HG03521 (cell line): Measurements from ENCODE around the gene EHMT1.

Experiments used
- ATAC-seq: cut with Tn5 transposase; IDR thresholded peaks from one replicate; pipeline ENCODE4 v1.9.1; 2021; ENCODE audit warnings: mild to moderate bottlenecking, moderate library complexity; ENCODE audit not compliant: unreplicated experiment

EHMT1 gene

DNA sequence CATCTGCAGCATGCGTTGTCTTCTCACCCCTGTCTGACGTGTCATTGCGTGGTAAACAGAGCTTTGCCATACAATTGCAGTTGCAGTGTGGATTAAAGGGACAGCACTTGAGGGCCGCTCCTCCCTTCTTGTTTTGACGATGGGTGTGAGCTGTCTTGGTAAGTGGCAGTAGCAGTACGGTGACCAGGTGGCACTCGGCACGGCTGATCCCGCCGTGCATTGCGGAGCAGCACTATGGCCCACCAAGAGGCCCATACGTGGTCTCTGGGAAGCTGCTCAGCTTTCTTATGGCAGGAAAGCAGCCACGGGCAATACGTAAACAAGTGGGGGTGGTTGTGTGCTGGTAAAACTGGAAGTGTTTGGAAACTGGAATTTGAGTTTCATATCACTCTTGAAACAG is 25.1 kb downstream of the EHMT1 start:
- ATAC-seq = no peak

DNA sequence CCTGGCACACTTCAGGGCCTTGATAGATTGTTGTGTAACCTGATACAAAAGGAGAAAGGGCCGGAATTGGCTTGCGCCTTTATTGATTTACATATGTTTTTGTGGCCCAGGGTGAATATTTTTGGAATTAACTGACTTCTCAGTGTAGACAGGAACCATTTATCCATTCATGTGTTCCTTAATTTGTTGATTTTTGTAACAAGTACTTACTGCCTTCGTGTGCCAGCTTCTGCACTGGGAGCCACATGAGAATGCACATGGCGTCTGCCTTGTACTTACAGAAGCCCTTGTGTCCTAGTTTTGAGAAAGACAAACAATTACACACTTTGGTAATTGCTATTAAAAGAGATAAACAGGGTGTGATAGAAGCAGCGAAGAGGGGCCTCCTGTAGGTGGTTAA is 26.4 kb downstream of the EHMT1 start:
- no peak for ATAC-seq

DNA sequence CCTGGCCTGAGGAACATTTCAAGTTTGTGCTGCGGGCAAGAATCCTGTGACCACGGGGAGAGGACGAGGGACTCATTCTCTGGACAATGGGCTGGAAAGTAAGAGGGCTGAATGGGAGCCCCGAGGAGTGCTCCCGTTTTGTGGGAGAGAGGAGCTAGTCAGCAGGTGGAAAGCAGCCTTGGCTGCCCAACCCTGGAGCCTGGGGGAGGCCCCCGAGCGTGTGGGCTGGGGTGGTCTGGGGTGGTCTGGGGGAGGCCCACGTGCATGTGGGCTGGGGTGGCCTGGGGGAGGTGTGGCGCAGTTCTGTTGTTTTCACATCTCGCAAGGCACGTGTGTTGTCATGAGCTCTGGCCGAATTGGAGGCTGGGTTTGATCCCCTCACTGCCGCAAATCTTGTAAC is 27.5 kb downstream of the EHMT1 start:
- no peak for ATAC-seq

DNA sequence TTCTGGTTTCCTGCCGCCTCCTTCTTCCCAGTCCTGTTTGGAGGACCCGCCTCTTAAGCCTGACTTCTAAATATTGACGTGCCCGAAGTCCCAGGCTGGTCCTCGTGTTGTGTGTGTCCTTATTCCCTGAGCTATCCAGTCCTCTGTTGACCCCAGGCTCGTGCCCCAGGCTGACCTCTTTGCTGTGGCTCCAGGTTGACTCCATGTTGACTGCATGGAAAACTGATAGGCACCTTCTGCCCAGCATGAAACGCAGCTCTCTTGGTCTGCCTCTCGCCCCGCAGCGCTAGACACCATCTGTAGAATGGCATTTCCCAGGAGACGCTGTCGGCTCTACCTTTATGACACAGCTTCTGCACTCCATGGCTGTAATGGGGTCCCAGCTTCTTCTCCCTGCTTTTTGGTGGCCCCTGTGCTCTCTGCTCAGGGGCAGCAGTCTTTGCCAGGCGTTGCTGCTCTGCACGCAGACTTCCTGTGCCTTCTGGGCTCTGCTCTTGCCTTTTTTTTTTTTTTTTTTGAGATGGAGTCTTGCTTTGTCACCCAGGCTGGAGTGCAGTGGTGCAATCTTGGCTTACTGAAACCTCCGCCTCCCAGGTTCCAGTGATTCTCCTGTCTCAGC is 28.4 kb downstream of the EHMT1 start:
- ATAC-seq = no peak

DNA sequence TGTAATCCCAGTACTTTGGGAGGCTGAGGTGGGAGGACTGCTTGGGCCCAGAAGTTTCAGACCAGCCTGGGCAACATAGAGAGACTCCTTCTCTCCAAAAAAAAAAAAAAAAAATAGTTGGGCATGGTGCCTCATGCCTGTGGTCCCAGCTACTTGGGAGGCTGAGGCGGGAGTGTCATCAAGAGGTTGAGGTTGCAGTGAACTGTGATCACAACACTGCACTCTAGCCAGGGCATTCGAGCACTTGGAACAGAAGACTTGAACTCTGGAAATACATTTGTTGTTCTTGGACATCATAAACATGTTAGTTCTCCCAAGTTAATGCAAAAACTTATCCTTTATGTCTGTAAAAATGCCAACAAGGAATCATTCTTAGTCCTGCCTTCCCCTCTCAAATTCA is 29.6 kb downstream of the EHMT1 start:
- ATAC-seq = no peak

DNA sequence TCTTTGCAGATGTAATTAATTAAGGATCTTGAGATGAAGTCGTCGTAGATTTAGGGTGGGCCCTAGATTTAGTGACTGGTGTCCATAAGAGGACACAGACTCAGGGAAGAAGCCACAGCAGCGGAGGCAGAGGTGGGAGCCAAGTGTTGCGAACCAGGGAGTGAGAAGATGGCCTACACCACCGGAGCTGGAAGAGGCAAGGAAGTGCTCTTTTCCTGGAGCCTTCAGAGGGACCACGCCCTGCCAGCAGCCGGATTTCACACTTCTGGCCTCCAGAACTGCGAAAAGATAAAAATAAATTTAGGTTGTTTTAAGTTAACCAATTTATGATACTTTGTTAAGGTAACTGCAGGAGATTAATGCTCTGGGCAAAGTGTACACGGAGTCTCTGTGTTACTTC is 30.7 kb downstream of the EHMT1 start:
- no peak for ATAC-seq

DNA sequence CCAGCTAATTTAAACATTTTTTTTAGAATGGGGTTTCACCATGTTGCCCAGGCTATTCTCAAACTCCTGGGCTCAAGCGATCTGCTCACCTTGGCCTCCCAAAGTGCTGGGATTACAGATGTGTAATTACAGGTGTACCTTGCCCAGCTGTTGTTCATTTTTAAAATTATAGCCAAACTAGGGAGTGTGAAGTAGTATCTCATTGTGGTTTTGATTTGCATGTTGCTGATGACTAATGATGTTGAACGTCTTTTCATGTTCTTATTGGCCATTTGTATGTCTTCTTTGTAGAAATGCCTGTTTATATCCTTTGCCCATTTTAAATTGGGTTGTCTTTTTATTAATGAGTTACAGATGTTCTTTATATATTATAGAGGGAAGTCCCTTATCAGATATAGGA is 31.5 kb downstream of the EHMT1 start:
- no peak for ATAC-seq

DNA sequence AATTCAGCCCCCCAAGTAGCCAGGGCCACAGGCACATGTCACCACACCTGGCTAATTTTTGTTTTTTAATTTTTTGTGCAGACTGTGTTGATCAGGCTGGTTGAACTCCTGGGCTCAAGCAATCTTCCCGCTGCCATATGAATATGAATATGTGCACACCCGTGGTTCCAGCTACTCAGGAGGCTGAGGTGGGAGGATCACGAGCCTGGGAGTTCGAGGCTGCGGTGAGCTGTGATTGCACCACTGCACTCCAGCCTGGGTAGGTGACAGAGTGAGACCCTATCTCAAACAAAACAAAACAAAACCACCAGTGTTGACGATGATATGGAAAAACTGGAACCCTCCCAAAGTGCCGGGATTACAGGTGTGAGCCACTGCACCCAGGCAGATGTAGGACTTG is 32.0 kb downstream of the EHMT1 start:
- no peak for ATAC-seq

DNA sequence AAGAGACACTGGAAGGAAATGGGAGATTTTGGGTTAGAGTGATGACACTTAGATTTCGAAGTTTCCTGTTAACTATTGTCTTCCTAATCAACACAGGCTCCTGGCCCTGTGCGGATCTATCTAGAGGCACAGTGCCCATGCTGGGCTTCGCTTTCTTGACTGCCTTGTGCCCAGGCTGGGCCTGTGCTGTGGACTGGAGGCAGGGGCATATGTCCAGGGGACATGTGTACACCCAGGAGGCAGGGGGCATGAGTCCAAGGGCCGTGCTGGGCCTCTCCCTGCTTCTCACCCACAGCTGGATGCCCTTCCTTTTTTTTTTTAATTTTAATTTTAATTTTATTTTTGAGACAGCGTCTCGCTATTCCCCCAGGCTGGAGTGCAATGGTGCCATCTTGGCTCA is 37.6 kb downstream of the EHMT1 start:
- no peak for ATAC-seq

DNA sequence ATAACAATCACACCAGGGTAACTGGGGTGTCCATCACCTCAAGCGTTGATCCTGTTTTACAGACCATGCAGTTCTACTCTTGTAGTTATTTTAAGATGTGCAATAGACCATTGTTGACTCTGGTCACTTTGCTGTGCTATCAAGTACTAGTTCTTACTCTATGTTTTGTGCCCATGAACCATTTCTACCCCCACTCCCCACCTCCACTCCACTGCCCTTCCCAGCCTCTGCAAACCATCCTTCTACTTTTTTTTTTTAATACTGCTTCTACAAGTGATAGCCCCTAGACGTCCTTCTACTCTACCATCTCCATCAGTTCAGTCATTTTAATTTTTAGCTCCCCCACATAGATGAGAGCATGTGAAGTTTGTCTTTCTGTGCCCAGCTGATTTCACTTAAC is 38.8 kb downstream of the EHMT1 start:
- ATAC-seq = no peak

DNA sequence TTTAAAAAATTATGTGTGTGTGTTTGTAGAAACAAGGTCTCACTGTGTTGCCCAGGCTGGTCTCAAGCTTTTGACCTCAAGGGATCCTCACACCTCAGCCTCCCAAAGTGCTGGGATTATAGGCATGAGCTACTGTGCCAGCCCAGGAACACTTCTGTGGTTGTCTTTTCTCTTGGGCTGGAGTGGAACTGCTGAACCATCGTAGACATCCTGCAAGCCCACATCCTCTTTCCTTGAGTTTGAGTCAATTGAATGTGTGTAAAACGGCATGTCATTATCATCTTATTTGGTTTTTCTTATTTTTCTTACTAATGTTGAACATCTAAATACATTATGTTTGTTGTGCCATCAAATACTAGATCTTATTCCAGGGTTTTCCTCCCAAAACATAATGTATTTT is 40.0 kb downstream of the EHMT1 start:
- no peak for ATAC-seq

DNA sequence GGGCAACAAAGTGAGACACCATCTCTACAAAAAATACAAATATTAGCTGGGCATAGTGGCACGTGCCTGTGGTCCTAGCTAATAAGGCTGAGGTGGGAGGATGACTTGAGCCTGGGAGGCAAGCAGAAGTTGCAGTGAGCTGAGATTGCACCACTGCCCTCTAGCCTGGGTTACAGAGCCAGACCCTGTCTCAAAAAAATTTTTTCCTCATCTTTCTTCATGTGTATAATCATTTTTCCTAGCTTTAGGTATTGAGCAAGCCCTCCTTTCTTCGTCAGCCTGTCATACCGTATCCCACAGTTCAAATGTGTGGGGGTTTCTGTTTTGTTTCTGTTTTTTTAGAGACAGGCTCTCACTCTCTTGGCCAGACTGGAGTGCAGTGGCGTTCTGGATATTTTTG is 41.3 kb downstream of the EHMT1 start:
- ATAC-seq = no peak

DNA sequence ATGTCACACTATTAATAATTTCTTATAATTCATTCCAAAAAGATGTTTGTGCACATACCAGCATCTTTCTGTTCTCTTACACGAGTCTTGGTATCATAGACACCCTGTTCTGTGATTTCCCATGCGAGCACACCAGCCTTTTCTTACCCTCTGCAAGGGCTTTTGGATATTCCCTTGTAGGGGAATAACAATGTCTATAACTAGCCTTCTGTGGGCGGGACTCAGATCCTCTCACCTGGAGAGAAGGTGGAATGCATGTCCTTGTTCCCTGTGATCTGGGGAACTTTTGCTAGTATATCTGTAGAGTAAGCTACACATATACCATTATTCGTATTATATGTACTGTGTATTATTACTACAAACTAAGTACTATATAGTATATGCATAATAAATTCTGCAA is 44.8 kb downstream of the EHMT1 start:
- ATAC-seq = no peak

DNA sequence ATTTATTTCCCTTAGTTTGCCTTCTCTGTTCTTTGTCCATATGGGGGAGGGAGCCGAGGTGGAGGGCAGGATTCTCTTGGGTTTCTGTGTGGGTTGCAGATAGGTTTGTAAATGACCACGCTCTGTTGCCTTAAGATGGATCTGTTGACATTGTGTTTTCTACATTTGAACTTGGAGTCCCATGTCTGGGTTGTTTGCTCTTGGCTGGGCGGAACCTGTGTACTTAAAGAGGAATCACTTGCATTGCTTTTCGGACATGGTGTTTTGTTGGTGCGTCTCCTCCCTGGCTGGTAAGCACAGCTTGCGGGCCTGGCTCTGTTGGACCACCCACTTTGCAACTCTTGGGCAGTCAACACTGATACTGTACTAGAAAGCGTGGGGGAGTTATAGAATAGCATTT is 45.9 kb downstream of the EHMT1 start:
- ATAC-seq = no peak

DNA sequence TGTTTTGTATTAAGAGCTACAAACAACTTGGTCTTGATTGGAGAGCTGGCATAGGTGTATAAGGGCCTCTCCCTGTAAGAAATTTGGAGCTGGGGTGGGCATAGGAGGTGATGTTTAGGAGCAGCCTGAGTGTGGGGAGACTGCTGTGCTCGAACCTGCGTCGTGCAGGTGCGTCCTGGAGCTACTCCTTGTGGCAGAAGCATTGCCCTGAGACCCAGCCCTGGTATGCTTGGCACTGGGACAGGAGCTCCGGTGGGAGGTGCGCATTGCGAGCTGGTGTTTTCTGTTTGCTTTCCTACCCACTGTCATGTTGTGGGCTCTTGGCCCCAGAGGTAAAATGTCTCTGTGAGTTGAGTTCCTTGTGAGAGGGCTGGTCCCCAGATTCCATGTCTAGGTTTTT is 46.4 kb downstream of the EHMT1 start:
- ATAC-seq = no peak

DNA sequence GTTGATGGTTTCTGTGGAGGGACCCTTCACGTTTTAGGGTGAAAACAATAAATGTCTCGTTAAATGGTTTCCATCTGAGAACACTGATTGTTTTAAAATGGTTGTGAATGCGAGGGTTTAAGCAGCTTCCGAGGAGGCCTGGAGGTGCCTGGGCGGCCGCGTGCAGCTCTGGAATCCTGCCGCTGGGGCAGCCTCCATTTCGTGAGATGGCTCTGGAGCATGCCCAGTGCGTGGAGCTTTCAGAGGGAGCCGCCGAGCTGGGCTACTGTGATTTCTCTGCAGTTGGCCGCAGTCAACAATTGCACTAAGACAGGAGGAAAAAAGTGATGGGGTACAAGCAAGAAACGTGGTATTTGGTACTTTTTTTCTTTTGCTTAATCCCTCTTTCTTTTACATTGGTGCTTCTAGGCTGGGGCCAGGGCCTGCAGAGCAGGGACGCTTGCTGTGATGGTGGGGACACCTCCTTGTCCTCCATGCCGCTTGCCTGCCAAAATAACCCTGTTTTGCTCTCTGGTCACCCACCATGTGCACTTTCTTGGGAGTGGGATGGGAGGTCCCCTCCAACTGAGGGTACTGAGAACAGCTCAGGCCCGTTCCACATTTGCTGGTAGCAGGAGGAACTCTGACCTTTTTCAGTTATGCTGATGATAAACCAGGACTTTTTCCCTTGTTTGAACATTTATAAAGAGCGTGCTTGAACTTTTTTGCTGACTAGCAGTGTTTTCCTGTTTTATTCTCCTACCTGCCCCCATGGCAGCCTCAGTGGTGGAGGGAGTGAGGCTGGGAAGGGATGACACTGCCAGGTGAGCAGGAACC is 47.1 kb downstream of the EHMT1 start:
- no peak for ATAC-seq

DNA sequence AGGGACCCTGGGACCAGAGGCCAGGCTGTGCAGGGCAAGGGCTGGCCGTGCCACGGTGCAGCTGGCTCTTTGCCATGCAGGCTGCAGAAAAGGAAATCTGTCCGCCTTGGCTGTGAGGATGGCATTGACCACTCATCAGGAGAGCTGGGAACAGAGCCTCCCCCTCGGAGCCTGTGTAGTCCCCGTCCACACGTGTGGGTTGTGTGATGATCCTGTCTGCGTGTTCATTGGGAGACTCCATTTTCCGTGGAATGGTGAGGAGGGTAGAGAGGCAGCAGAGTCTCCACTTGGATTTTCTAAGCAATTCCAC is 47.7 kb downstream of the EHMT1 start:
- no peak for ATAC-seq

DNA sequence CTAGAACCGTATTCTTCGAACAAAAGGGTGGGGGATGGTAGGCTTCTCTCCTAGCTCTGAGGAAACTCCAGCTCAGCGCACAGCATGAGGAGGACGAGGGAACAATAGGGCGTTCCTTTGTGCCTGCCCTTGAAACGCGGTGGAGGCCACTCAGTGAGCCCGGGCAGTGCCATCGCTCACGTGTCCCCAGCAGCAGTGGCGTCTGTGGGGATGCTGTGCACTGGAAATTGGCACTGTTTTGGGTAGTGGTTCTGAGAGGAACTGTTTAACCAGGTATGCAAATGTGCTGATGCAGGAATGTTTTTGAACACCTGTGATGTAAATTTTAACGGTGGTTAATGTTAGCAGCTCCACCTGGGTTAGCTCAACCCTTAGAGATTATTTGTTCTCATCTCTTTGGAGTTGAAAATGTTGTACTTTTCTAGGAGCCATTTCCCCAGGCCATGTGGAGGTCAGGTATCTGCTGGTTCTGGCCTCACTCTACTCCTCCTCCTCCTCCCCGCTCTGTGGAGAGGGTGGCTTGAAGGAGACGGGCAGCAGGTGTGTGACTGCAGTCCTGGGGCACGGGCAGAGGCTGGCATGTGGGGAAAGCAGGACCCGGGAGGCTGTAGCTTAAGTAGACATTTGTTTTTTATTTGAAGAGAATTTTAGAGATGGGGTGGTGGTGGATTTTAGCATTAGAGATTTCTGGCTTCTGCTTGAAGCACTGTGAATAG is 48.3 kb downstream of the EHMT1 start:
- no peak for ATAC-seq

DNA sequence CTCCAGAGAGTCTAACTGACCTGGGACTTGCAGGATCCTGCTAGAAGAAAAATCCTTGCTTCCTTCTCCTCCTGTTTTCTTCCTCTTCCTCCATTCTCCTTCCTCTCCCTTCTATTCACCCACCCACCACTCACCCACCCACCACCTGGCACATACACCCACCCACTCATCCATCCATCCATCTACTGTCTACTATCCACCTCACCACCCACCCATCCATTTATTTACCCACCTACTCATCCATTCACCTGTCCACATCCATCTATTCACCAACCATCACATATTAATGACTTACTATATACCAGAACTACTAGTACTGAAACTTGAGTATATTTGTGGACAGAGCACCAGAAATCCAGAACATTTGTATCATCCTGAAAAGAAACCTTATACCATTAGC is 49.4 kb downstream of the EHMT1 start:
- ATAC-seq = no peak

DNA sequence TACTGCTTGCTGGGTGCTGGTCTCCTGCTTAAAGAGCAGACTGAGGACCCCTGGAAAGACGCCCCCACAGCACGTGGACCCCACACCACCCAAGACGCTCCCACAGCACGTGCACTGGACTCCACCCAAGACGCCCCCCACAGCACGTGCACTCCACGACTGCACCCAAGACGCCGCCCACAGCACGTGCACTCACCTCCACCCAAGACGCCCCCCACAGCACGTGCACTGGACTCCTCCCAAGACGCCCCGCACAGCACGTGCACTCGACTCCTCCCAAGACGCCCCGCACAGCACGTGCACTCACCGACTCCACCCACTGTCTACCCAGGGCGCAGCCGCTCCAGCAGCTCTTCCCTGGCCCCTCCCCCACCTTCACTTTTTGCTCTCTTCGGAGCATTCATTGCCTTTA is 50.5 kb downstream of the EHMT1 start:
- no peak for ATAC-seq

DNA sequence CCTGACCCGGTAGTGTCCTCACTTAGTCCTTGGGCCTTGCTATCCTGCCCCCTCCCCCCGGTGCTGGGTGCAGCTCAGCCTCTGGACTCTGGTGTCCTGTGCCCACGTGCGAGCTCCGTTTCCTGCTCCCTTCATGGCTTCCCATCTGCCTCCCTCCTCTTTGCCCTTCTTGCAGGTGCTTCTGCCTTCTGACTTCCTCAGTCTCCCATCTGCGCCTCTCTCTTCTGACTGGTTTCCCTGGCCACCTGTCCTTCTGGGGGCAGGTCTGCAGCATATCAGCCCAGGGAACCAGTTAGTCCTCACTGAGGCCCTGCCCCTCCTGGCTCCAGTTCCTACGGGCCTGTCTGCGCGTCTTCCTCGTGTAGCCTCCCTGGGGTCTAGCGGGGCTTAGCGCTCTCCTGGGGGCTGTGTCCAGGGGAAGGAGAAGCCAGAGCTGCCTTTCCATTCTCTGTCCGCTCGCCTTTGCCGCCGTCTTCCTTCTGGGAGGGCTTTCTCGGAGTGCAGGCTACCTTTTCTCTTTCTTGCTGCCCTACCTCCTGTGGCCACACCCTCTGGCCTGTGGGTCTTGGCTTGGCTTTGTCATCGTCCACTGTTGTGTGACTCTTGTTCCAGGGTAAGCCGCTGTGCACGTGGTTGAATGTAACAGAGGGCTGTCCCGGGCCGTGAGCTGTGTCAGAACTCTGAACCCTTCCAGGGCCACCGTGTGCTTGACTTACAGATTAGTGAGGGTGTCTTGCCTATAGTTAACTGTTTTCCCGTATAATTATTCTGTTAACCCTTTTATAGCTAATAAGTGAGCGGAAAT is 51.8 kb downstream of the EHMT1 start:
- no peak for ATAC-seq

DNA sequence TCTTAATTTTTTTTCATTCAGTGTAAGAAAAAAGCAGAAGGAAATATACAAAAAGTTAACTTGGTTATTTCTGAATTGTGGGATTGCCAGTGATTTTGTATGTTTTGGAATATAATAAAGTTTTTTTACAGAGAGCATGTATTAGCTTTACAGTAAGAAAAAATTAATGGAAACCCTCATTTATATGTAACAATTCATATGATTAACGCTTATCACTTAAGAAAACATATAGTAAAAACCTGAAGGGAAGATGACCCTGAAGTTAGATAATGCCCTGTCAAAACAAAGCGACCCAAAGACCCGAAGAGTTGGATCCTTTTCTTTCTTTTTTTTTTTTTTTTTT is 52.4 kb downstream of the EHMT1 start:
- no peak for ATAC-seq
